Sigmoid colon (tissue), 4 donors: ENCODE data around the gene KREMEN1.

Source experiments
- CTCF ChIP-seq, 4 experiments: fragments of 450-650 bp in 3 of 4; fragments of 200-600 bp in 1 of 4; IDR thresholded peaks; one replicate each; pipeline ENCODE4 v1.5.1; 2016 to 2019; ENCODE audit warnings: antibody characterized with exemption in 4 of 4, mild to moderate bottlenecking in 3 of 4, moderate library complexity in 2 of 4
- POLR2A ChIP-seq, 2 donors: fragments of 450-650 bp; IDR thresholded peaks; one replicate each; pipeline ENCODE4 v1.6.1; 2016; ENCODE audit warnings: antibody characterized with exemption in 2 of 2, mild to moderate bottlenecking in 2 of 2, moderate library complexity in 2 of 2
- POLR2AphosphoS5 ChIP-seq, 4 donors: sonication (generic); formaldehyde crosslinking; IDR thresholded peaks; one replicate each; pipeline ENCODE4 v1.6.1; 2017; ENCODE audit warnings: antibody characterized with exemption in 4 of 4

- no peak for TF ChIP-seq POLR2AphosphoS5 (IDR thresholded peaks at IDR 0.05)
- no peak for TF ChIP-seq CTCF (IDR thresholded peaks at IDR 0.05)
- TF ChIP-seq POLR2A (IDR thresholded peaks at IDR 0.05): no peak
Observed at GRCh38 chr22:29083933-29084591, 11.2 kb downstream of the KREMEN1 start.
